Measurements from ENCODE around the gene REEP1.

- TF ChIP-seq CTCF (conservative IDR thresholded peaks at IDR 0.05 in 1 of 2, IDR thresholded peaks at IDR 0.05 in 1 of 2; ENCODE audit: extremely low read depth in 1 of 2, insufficient read depth in 1 of 2, low read depth in 1 of 2, low read length in 2 of 2) (no peak), EZH2 (IDR thresholded peaks at IDR 0.05; ENCODE audit: borderline replicate concordance, low read length) (no peak)
Observed at GRCh38 chr2:86335865-86336674, 1.4 kb downstream of the REEP1 start.

Data from mammary epithelial cell (primary cell).